Mucosa of stomach (tissue), 1 donor: ENCODE data around the gene UTP18.
"Not testable (repeated sequence)": the region's sequence is repeated elsewhere in the genome, so short reads cannot be mapped to it uniquely, and the experiment has no call there.

ENCODE experiments used
- H3K27me3 ChIP-seq: one replicate; pipeline ENCODE4 v1.7.0; 2013; ENCODE audit warnings: mild to moderate bottlenecking, low read length; ENCODE audit not compliant: control insufficient read depth, insufficient read depth
- H3K36me3 ChIP-seq: one replicate; pipeline ENCODE4 v1.7.0; 2013; ENCODE audit warnings: low read length; ENCODE audit not compliant: control insufficient read depth, insufficient read depth
- H3K4me1 ChIP-seq: one replicate; pipeline ENCODE4 v1.7.0; 2013; ENCODE audit warnings: mild to moderate bottlenecking, low read length; ENCODE audit not compliant: control insufficient read depth, insufficient read depth
- H3K4me3 ChIP-seq: one replicate; pipeline ENCODE4 v1.7.0; 2013; ENCODE audit warnings: low read length
- H3K9ac ChIP-seq: one replicate; pipeline ENCODE4 v1.7.0; 2013; ENCODE audit warnings: mild to moderate bottlenecking, low read length, moderate library complexity
- H3K9me3 ChIP-seq: one replicate; pipeline ENCODE4 v1.7.0; 2013; ENCODE audit warnings: mild to moderate bottlenecking, low read length, moderate library complexity; ENCODE audit not compliant: control insufficient read depth
- donor health status: Pancreatic carcinoma.

UTP18 gene

GRCh38 chr17:51263006-51263405 is 2.7 kb downstream of the UTP18 start:
- H3K9me3 ChIP-seq, result no peaks in the 10 kb centered on the region
- H3K36me3 ChIP-seq, result no peaks in the 10 kb centered on the region

GRCh38 chr17:51264466-51264865 is 4.1 kb downstream of the UTP18 start:
- not testable (repeated sequence) for H3K36me3 ChIP-seq, H3K9ac ChIP-seq, H3K4me1 ChIP-seq

More at GRCh38 chr17:51263006-51263405, 2.7 kb downstream of the UTP18 start:
- Histone ChIP-seq H3K4me3 (no peak overlapping the region), H3K4me1 (peaks cover 16% of the 10 kb centered on the region), H3K9ac (no peak overlapping the region), H3K27me3 (no peaks in the 10 kb centered on the region)

GRCh38 chr17:51269991-51270390 is 9.6 kb downstream of the UTP18 start:
- Histone ChIP-seq H3K4me3 (no peak overlapping the region), H3K9ac (no peak overlapping the region), H3K4me1 (peaks cover 9% of the 10 kb centered on the region), H3K27me3 (no peaks in the 10 kb centered on the region), H3K9me3 (no peaks in the 10 kb centered on the region), H3K36me3 (peaks cover 4% of the 10 kb centered on the region)

More at GRCh38 chr17:51264466-51264865, 4.1 kb downstream of the UTP18 start:
- H3K9me3 ChIP-seq, H3K4me3 ChIP-seq, H3K27me3 ChIP-seq: not testable (repeated sequence)

GRCh38 chr17:51270636-51271035 is 10.3 kb downstream of the UTP18 start:
- peaks cover 9% of the 10 kb centered on the region for H3K4me1 ChIP-seq
- H3K9ac ChIP-seq, result no peak overlapping the region
- H3K36me3 ChIP-seq, result peaks cover 4% of the 10 kb centered on the region
- H3K4me3 ChIP-seq, result no peak overlapping the region
- no peaks in the 10 kb centered on the region for H3K27me3 ChIP-seq
- no peaks in the 10 kb centered on the region for H3K9me3 ChIP-seq

- Histone ChIP-seq H3K4me1 (peaks cover 9% of the 10 kb centered on the region), H3K4me3 (no peak overlapping the region), H3K36me3 (peaks cover 6% of the 10 kb centered on the region), H3K9ac (no peak overlapping the region), H3K27me3 (no peaks in the 10 kb centered on the region), H3K9me3 (no peaks in the 10 kb centered on the region)
Measured at GRCh38 chr17:51272812-51273211, 12.5 kb downstream of the UTP18 start.

GRCh38 chr17:51275381-51275780 is 15.0 kb downstream of the UTP18 start:
- Histone ChIP-seq H3K4me3 (no peak overlapping the region), H3K9ac (no peak overlapping the region), H3K36me3 (peaks cover 6% of the 10 kb centered on the region), H3K9me3 (no peaks in the 10 kb centered on the region), H3K4me1 (peaks cover 7% of the 10 kb centered on the region), H3K27me3 (no peaks in the 10 kb centered on the region)

GRCh38 chr17:51279183-51279582 is 18.8 kb downstream of the UTP18 start:
- Histone ChIP-seq H3K9me3 (no peaks in the 10 kb centered on the region), H3K4me3 (no peak overlapping the region), H3K27me3 (no peaks in the 10 kb centered on the region), H3K9ac (no peak overlapping the region), H3K4me1 (no peaks in the 10 kb centered on the region), H3K36me3 (peaks cover 2% of the 10 kb centered on the region)

GRCh38 chr17:51287412-51287811 is 27.1 kb downstream of the UTP18 start:
- no peaks in the 10 kb centered on the region for H3K27me3 ChIP-seq
- H3K4me1 ChIP-seq, result no peaks in the 10 kb centered on the region
- no peak overlapping the region for H3K9ac ChIP-seq
- no peaks in the 10 kb centered on the region for H3K36me3 ChIP-seq
- H3K4me3 ChIP-seq, result no peak overlapping the region
- no peaks in the 10 kb centered on the region for H3K9me3 ChIP-seq

GRCh38 chr17:51289696-51290111 is 29.4 kb downstream of the UTP18 start:
- H3K4me3 ChIP-seq, result no peak overlapping the region
- no peaks in the 10 kb centered on the region for H3K36me3 ChIP-seq
- H3K27me3 ChIP-seq, result no peaks in the 10 kb centered on the region
- H3K9ac ChIP-seq, result no peak overlapping the region
- no peaks in the 10 kb centered on the region for H3K4me1 ChIP-seq
- no peaks in the 10 kb centered on the region for H3K9me3 ChIP-seq

- not testable (repeated sequence) for H3K9me3 ChIP-seq, H3K4me1 ChIP-seq, H3K4me3 ChIP-seq, H3K9ac ChIP-seq, H3K36me3 ChIP-seq, H3K27me3 ChIP-seq
Measured at GRCh38 chr17:51294338-51294737, 34.0 kb downstream of the UTP18 start.

GRCh38 chr17:51298508-51299371 is 38.4 kb downstream of the UTP18 start:
- H3K9ac ChIP-seq, result peak overlapping the region; percentile 10
- no peak overlapping the region for H3K4me3 ChIP-seq
- no peaks in the 10 kb centered on the region for H3K9me3 ChIP-seq
- H3K4me1 ChIP-seq, result peaks cover 8% of the 10 kb centered on the region
- H3K27me3 ChIP-seq, result no peaks in the 10 kb centered on the region
- no peaks in the 10 kb centered on the region for H3K36me3 ChIP-seq

GRCh38 chr17:51299859-51300258 is 39.5 kb downstream of the UTP18 start:
- Histone ChIP-seq H3K9ac (no peak overlapping the region), H3K36me3 (no peaks in the 10 kb centered on the region), H3K4me3 (no peak overlapping the region), H3K4me1 (peaks cover 8% of the 10 kb centered on the region), H3K27me3 (no peaks in the 10 kb centered on the region), H3K9me3 (no peaks in the 10 kb centered on the region)
